ENCODE results near the gene PLOD1.
"Not testable (repeated sequence)": the region's sequence is repeated elsewhere in the genome, so short reads cannot be mapped to it uniquely, and the experiment has no call there.

PLOD1 gene

GRCh38 chr1:11912482-11913216, 21.9 kb upstream of the PLOD1 start:
- DNase-seq (ENCODE audit: low read depth, low spot score): not testable (repeated sequence)

- no peak for DNase-seq (ENCODE audit: low read depth, low spot score)
Observed at GRCh38 chr1:11913291-11913690, 21.2 kb upstream of the PLOD1 start.

- DNase-seq (ENCODE audit: low read depth, low spot score): no peak
Observed at GRCh38 chr1:11914024-11914423, 20.5 kb upstream of the PLOD1 start.

- DNase-seq (ENCODE audit: low read depth, low spot score): no peak
Observed at GRCh38 chr1:11918799-11919519, 15.6 kb upstream of the PLOD1 start.

GRCh38 chr1:11919621-11920020, 14.9 kb upstream of the PLOD1 start:
- no peak for DNase-seq (ENCODE audit: low read depth, low spot score)

GRCh38 chr1:11920239-11920903, 14.1 kb upstream of the PLOD1 start:
- DNase-seq (ENCODE audit: low read depth, low spot score): no peak

GRCh38 chr1:11921022-11921421, 13.5 kb upstream of the PLOD1 start:
- DNase-seq (ENCODE audit: low read depth, low spot score): no peak

- no peak for DNase-seq (ENCODE audit: low read depth, low spot score)
Observed at GRCh38 chr1:11923069-11923826, 11.3 kb upstream of the PLOD1 start.

GRCh38 chr1:11923827-11924113, 10.7 kb upstream of the PLOD1 start:
- no peak for DNase-seq (ENCODE audit: low read depth, low spot score)

GRCh38 chr1:11924334-11925195, 10.0 kb upstream of the PLOD1 start:
- DNase-seq (ENCODE audit: low read depth, low spot score): no peak

- not testable (repeated sequence) for DNase-seq (ENCODE audit: low read depth, low spot score)
Observed at GRCh38 chr1:11925196-11925937, 9.2 kb upstream of the PLOD1 start.

- DNase-seq (ENCODE audit: low read depth, low spot score): no peak
Observed at GRCh38 chr1:11925938-11926292, 8.6 kb upstream of the PLOD1 start.

GRCh38 chr1:11927866-11928592, 6.5 kb upstream of the PLOD1 start:
- DNase-seq (ENCODE audit: low read depth, low spot score): no peak

- no peak for DNase-seq (ENCODE audit: low read depth, low spot score)
Observed at GRCh38 chr1:11929849-11930248, 4.7 kb upstream of the PLOD1 start.

- no peak for DNase-seq (ENCODE audit: low read depth, low spot score)
Observed at GRCh38 chr1:11930571-11931445, 3.7 kb upstream of the PLOD1 start.

GRCh38 chr1:11931845-11932244, 2.7 kb upstream of the PLOD1 start:
- DNase-seq (ENCODE audit: low read depth, low spot score): no peak

GRCh38 chr1:11935057-11935412, 518 bp downstream of the PLOD1 start:
- DNase-seq (ENCODE audit: low read depth, low spot score): no peak

- not testable (repeated sequence) for DNase-seq (ENCODE audit: low read depth, low spot score)
Observed at GRCh38 chr1:11935733-11936132, 1.2 kb downstream of the PLOD1 start.

Data from brain pericyte (primary cell).